ENCODE measurements around the gene OSGEP.

- TF ChIP-seq SIN3A (IDR thresholded peaks at IDR 0.05; ENCODE audit: borderline replicate concordance, insufficient read depth, low read depth, low read length) (no peak), CTCF (IDR thresholded peaks at IDR 0.05) (no peak), POLR2AphosphoS5 (IDR thresholded peaks at IDR 0.05; ENCODE audit: low read depth, low read length) (no peak), REST (IDR thresholded peaks at IDR 0.05; ENCODE audit: insufficient read depth in 1 of 2, low read depth in 2 of 2, low read length in 1 of 2) (no peak), TCF7L2 (IDR thresholded peaks at IDR 0.05; ENCODE audit: low read depth, low read length) (no peak)
These were observed 31.3 kb upstream of the OSGEP start for GRCh38 chr14:20485900-20486299.

Data from Panc1 (cell line).